ENCODE measurements around the gene CCDC127. TPM values are rescaled to one million over a fixed set of nuclear protein-coding genes. Genes with fewer than 3 reads are reported as not detected.
"Not testable (repeated sequence)": the region's sequence is repeated elsewhere in the genome, so short reads cannot be mapped to it uniquely, and the experiment has no call there.

The CCDC127 gene
- total RNA-seq, 2 donors from 2014 or later = 8.4 to 9.7 TPM

- whole genome bisulfite sequencing, 2 experiments (ENCODE audit: insufficient coverage in 1 of 2, insufficient read length in 1 of 2) = 90 to 92% methylated on average over 12 to 16 of the region's 16 CpGs
- H3K4me1 ChIP-seq (ENCODE audit: control insufficient read depth, insufficient read depth, low read length) = no peaks in the 10 kb centered on the region
- H3K9ac ChIP-seq (ENCODE audit: extremely low read depth, low read length, poor library complexity, severe bottlenecking) = no peak overlapping the region
- no peaks in the 10 kb centered on the region for H3K9me3 ChIP-seq (ENCODE audit: control insufficient read depth, low read length)
- no peak overlapping the region for H3K4me3 ChIP-seq (ENCODE audit: low read length)
- no peaks in the 10 kb centered on the region for H3K27me3 ChIP-seq (ENCODE audit: control insufficient read depth, insufficient read depth, low read length, poor library complexity, severe bottlenecking)
- H3K27ac ChIP-seq (ENCODE audit: low read depth, low read length) = peak overlapping the region; percentile 47
- H3K27me3 Mint-ChIP-seq (ENCODE audit: insufficient read depth) = no peaks in the 10 kb centered on the region
- peaks cover 2% of the 10 kb centered on the region for H3K4me1 Mint-ChIP-seq
- no peak overlapping the region for H3K27ac Mint-ChIP-seq
- TF ChIP-seq CTCF (conservative IDR thresholded peaks at IDR 0.05) = no peak
- no peak overlapping the region for H3K4me3 Mint-ChIP-seq
- peaks cover 14% of the 10 kb centered on the region for H3K36me3 Mint-ChIP-seq (ENCODE audit: low read depth)
- DNase-seq = no peak
- peaks cover 13% of the 10 kb centered on the region for H3K36me3 ChIP-seq (ENCODE audit: control insufficient read depth, insufficient read depth, low read length)
- H3K9me3 Mint-ChIP-seq = no peaks in the 10 kb centered on the region
These were observed 18.6 kb downstream of the CCDC127 start for GRCh38 chr5:199197-199949.

GRCh38 chr5:198516-199196 lies 19.3 kb downstream of the CCDC127 start:
- Histone ChIP-seq H3K9ac (ENCODE audit: extremely low read depth, low read length, poor library complexity, severe bottlenecking) (no peak overlapping the region), H3K27me3 (ENCODE audit: control insufficient read depth, insufficient read depth, low read length, poor library complexity, severe bottlenecking) (no peaks in the 10 kb centered on the region), H3K27ac (ENCODE audit: low read depth, low read length) (no peak overlapping the region), H3K4me1 (ENCODE audit: control insufficient read depth, insufficient read depth, low read length) (no peaks in the 10 kb centered on the region), H3K9me3 (ENCODE audit: control insufficient read depth, low read length) (no peaks in the 10 kb centered on the region), H3K36me3 (ENCODE audit: control insufficient read depth, insufficient read depth, low read length) (peaks cover 5% of the 10 kb centered on the region), H3K4me3 (ENCODE audit: low read length) (no peak overlapping the region)
- Mint-ChIP-seq H3K36me3 (ENCODE audit: low read depth) (peaks cover 8% of the 10 kb centered on the region), H3K4me1 (peaks cover 2% of the 10 kb centered on the region), H3K9me3 (no peaks in the 10 kb centered on the region), H3K4me3 (no peak overlapping the region), H3K27me3 (ENCODE audit: insufficient read depth) (no peaks in the 10 kb centered on the region), H3K27ac (no peak overlapping the region)
- no peak for DNase-seq
- 95% methylated on average over 20 to 21 of the region's 21 CpGs for WGBS, 2 experiments (ENCODE audit: insufficient coverage in 1 of 2, insufficient read length in 1 of 2)
- no peak for TF ChIP-seq CTCF (conservative IDR thresholded peaks at IDR 0.05)

- Mint-ChIP-seq H3K4me3 (no peak overlapping the region), H3K27ac (no peak overlapping the region), H3K9me3 (no peaks in the 10 kb centered on the region), H3K4me1 (peaks cover 2% of the 10 kb centered on the region), H3K36me3 (ENCODE audit: low read depth) (peaks cover 4% of the 10 kb centered on the region), H3K27me3 (ENCODE audit: insufficient read depth) (no peaks in the 10 kb centered on the region)
- H3K4me3 ChIP-seq (ENCODE audit: low read length) = no peak overlapping the region
- DNase-seq = no peak
- no peak for TF ChIP-seq CTCF (conservative IDR thresholded peaks at IDR 0.05)
- H3K27me3 ChIP-seq (ENCODE audit: control insufficient read depth, insufficient read depth, low read length, poor library complexity, severe bottlenecking) = no peaks in the 10 kb centered on the region
- H3K27ac ChIP-seq (ENCODE audit: low read depth, low read length) = no peak overlapping the region
- no peaks in the 10 kb centered on the region for H3K9me3 ChIP-seq (ENCODE audit: control insufficient read depth, low read length)
- no peaks in the 10 kb centered on the region for H3K36me3 ChIP-seq (ENCODE audit: control insufficient read depth, insufficient read depth, low read length)
- H3K9ac ChIP-seq (ENCODE audit: extremely low read depth, low read length, poor library complexity, severe bottlenecking) = no peak overlapping the region
- 92 to 94% methylated on average over 2 to 12 of the region's 12 CpGs for WGBS, 2 experiments (ENCODE audit: insufficient coverage in 1 of 2, insufficient read length in 1 of 2)
- H3K4me1 ChIP-seq (ENCODE audit: control insufficient read depth, insufficient read depth, low read length) = no peaks in the 10 kb centered on the region
These were observed 20.0 kb downstream of the CCDC127 start for GRCh38 chr5:197892-198489.

- not testable (repeated sequence) for H3K4me1 Mint-ChIP-seq; H3K9ac ChIP-seq (ENCODE audit: extremely low read depth, low read length, poor library complexity, severe bottlenecking); H3K27me3 ChIP-seq (ENCODE audit: control insufficient read depth, insufficient read depth, low read length, poor library complexity, severe bottlenecking); H3K4me3 Mint-ChIP-seq; H3K9me3 ChIP-seq (ENCODE audit: control insufficient read depth, low read length); H3K4me3 ChIP-seq (ENCODE audit: low read length); H3K4me1 ChIP-seq (ENCODE audit: control insufficient read depth, insufficient read depth, low read length); H3K9me3 Mint-ChIP-seq; H3K36me3 ChIP-seq (ENCODE audit: control insufficient read depth, insufficient read depth, low read length); DNase-seq; H3K27ac ChIP-seq (ENCODE audit: low read depth, low read length); H3K27ac Mint-ChIP-seq; H3K27me3 Mint-ChIP-seq (ENCODE audit: insufficient read depth); H3K36me3 Mint-ChIP-seq (ENCODE audit: low read depth)
- 73 to 82% methylated on average over 10 to 16 of the region's 18 CpGs for WGBS, 2 experiments (ENCODE audit: insufficient coverage in 1 of 2, insufficient read length in 1 of 2)
These were observed 20.9 kb downstream of the CCDC127 start for GRCh38 chr5:197031-197430.
